Umbilical cord (tissue), 2 donors: ENCODE results near the gene HERC2. TPM values are rescaled to one million over a fixed set of nuclear protein-coding genes. Genes with fewer than 3 reads are reported as not detected.
"Not testable (repeated sequence)": the region's sequence is repeated elsewhere in the genome, so short reads cannot be mapped to it uniquely, and the experiment has no call there.

Source experiments
- DNase-seq: peaks from one replicate; pipeline ENCODE4 v3.0.0-alpha.2; 2015; ENCODE audit warnings: low spot score
- total RNA-seq: library from RNA; depleted of rRNA; stranded (reverse); fragments of >200 nt; gene quantifications from one replicate; pipeline ENCODE4 v1.2.3, GENCODE V29; 2014; ENCODE audit warnings: low replicate concordance; ENCODE audit not compliant: insufficient read depth

HERC2 gene
- total RNA-seq, 1 donor from 2014 or later, result 43.8 TPM

- DNase-seq, result no peak
Observed at GRCh38 chr15:28130651-28131050, 191.3 kb downstream of the HERC2 start.

DNA sequence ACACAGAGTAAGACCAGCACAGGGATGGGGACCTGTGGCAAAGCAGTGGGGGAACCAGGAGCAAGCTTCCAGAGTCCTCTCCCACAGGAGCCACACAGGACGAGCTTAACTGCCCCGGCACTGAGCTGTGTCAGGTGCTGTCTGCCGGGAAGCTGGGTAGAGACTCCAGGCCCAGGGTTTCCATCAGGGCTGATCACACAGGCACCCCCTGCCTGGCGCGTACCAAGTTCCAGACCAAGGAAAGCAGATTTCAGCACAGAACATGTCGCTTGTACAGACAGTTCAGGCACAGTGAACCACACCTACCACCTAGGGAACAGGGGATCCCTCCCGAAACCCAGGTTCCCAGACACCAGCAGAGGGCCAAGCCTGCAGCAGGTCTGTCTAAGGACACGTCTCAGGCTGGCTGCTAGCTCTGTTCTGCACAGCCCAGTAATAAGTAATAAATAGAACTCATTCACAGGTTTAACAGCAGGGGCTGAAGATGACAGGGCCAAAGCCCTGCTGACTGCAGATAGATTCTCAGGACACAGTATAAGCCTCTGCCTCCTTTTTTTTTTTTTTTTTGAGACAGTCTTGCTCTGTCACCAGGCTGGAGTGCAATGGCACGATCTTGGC lies 192.6 kb downstream of the HERC2 start:
- no peak for DNase-seq

DNA sequence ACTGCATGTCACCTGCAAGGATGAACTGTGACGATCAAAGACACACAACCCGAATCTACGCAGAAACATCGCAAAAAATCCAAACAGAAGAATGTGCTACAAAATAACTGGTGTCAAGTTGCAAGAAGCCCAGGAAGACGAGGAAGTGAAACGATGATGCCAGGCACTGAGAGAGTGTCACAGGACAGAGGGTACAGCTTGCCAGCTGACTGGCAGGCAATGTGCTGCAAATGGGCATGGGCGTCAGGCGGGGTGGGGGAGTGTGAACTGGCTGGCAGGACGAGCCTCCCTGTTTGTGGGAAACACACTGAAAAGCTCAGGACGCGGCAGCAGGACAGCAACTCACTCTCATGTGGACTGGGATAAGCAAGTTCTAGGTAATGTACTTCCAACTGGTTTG lies 193.9 kb downstream of the HERC2 start:
- peak; percentile 14 for DNase-seq

DNA sequence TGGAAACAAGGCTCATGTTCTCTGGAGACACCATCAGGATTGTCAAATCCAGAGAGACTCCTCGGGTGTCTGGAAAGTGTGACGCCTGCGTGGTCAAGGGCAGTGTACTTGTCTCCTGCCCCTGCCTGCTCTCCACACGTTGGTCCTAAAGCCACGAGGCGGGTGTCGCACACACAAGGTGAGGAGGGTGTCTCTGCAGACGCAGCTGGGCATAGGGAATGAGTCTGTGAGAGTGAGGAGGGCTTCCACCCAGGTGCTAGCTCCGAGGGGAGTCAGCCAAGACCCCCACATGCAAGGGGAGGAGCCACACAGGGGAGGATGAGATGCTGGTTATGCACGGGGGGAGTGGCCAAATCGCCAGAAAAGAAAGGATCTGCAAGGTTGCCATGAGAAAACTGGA lies 194.9 kb downstream of the HERC2 start:
- no peak for DNase-seq

GRCh38 chr15:28125673-28126651 lies 196.0 kb downstream of the HERC2 start:
- peak; percentile 73 for DNase-seq

GRCh38 chr15:28124841-28125240 lies 197.1 kb downstream of the HERC2 start:
- no peak for DNase-seq

DNA sequence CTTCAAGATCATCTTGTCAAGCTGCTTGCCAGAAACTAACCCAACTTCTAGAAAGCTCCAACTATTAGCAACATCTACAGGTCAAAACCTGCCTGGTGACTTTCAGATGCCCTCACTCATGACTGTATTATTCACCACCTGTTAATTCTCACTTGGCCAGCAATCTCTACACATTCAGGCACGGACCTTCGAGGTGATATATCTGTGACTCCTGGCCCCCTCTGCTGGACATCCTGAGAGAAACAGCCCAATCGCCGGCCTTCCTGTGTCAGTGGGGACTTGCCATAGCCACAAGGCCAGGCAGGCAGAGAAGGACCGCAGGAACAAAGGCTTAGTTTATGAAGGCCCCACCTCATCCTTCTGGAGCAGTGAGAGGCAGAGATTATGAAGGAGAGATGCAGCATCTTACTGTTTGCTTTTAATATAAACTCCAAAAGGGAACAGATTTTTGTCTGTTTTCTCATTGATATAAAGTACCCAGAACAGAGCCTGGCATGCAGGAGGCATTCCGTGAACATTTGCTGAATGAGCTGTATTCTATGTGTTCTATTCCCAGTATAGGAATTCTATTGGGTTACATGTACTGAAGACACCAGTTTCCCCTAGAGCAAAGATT lies 198.5 kb downstream of the HERC2 start:
- DNase-seq, result peak; percentile 77

GRCh38 chr15:28122038-28122949 lies 199.7 kb downstream of the HERC2 start:
- DNase-seq, result no peak

GRCh38 chr15:28121577-28121976 lies 200.4 kb downstream of the HERC2 start:
- DNase-seq, result not testable (repeated sequence)

DNA sequence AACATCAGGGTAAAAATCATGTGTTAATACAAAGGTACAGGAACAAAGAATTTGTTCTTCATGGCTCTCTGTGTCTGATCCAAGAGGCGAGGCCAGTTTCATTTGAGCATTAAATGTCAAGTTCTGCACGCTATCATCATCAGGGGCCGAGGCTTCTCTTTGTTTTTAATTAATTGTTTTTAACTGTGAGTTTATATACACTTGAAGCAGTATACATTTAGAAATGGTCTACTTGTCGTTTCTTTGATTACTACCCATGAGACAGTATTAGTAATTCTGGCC lies 201.7 kb downstream of the HERC2 start:
- DNase-seq, result no peak

DNA sequence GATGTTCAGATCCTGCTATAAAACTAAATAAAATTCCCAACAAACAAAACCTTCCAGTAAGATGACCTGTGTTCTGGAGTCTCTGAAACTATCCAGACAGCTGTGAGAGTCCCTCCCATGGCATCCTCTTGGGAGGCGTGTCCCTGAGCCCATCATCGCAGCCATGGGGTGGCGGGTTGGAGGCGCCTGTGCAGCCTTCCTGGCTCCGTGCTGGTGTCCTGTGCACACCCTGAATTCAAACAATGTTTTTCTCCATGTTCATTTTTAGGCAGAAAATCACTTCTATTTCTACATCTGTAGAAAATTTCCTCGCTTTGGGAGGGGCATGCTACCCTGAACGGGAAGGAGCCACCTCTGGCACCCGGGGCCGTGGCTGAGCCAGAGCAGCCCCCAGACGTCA lies 203.4 kb downstream of the HERC2 start:
- no peak for DNase-seq

DNA sequence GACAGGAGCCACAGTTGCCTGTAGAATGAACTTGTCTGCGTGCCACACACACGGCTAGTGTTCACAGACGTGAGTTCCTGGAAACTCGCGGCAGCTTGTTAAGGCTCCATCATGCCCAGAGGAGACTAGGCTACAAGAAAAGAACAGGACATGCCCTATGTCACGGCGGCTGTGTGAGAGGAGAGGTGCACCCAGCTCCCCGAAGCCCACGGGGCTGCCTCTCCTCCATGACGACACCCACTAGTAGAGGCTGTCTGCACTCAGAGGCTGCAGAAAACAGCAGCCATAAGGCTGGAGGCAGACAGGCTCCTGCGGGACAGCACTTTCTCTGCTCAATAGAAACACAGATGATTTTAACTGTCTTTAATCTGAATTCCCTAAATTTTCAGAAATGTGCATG lies 203.9 kb downstream of the HERC2 start:
- no peak for DNase-seq

- DNase-seq, result no peak
Observed at GRCh38 chr15:28117432-28117990, 204.5 kb downstream of the HERC2 start.

- no peak for DNase-seq
Observed at GRCh38 chr15:28116521-28117431, 205.2 kb downstream of the HERC2 start.

- DNase-seq, result no peak
Observed at GRCh38 chr15:28115871-28116270, 206.1 kb downstream of the HERC2 start.

DNA sequence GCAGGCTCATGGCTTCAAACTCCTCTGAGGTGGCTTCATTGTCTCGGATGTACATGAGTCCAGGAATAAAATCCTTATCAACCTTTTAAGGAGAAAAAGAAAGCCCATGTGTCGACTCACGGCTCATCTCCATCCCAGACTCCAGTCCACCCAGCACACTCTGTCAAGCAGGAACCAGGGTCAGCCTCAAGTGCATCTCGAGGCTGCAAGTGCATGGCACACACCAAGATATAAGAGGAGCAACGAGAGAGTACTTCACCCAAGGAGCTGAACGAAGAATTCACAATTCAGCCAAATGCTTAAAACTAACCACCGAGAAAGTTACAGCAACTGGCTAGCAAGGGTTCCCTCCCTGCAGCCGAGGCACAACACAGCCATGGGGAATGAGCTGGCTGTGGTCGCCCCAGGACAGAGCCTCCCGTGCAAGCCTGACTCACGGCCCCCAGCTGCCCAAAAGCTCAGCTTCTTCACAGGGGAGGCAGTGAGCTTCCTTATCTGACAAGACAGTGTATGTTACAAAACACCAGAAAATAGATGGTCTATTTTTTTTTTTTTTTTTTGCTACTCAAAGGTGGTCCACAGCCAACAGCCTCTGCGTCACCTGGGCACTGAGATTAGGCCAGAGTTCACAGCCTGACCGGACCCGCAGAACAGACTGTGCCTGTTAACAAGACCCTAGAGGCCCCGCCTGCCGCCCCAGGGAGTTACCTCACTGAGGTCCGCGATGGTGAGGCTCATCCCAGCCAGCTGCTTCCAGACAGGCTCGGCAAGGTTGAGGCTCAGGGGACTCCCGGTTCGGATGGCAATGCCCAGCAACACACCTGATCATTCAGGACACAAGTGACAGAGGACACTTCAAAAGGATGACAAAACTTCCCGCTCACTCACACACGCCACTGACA lies 207.0 kb downstream of the HERC2 start:
- no peak for DNase-seq

GRCh38 chr15:28114114-28114455 lies 207.9 kb downstream of the HERC2 start:
- DNase-seq, result no peak

- DNase-seq, result no peak
Observed at GRCh38 chr15:28113394-28114113, 208.4 kb downstream of the HERC2 start.

- DNase-seq, result no peak
Observed at GRCh38 chr15:28112962-28113361, 209.0 kb downstream of the HERC2 start.
